Pancreas (tissue), 10 donors: ENCODE measurements around the gene SPTLC3. TPM values are rescaled to one million over a fixed set of nuclear protein-coding genes. Genes with fewer than 3 reads are reported as not detected.

ENCODE experiments used
- ATAC-seq, 4 donors: fragments of 200-7000 bp; cut with Tn5 transposase; one replicate each; pipeline versions ENCODE4 v1.8.0 to v1.9.1; 2020; ENCODE audit warnings: mild to moderate bottlenecking in 4 of 4, moderate library complexity in 4 of 4
- DNase-seq, 6 donors: peaks; one replicate each; pipeline ENCODE4 v3.0.0-alpha.2; 2020
- FAIRE-seq: peaks from 2 replicates; lab custom pipeline; 2012; peaks lifted over from hg19 to GRCh38; lab: Jason Lieb, UNC
- H3K27ac ChIP-seq, 4 donors: fragments of 200-600 bp; sonication (generic); 1 replicate in 3 of 4; 2 replicates in 1 of 4; pipeline versions ENCODE4 v1.5.0 to v1.8.0; 2020
- H3K27me3 ChIP-seq, 4 donors: fragments of 200-600 bp; one replicate each; pipeline ENCODE4 v1.8.0; 2021
- H3K36me3 ChIP-seq, 3 donors: fragments of 200-600 bp; sonication (generic) in 1 of 3; one replicate each; pipeline versions ENCODE4 v1.5.0 to v1.8.0; 2020 to 2021
- H3K4me1 ChIP-seq, 3 donors: fragments of 200-600 bp; one replicate each; pipeline ENCODE4 v1.8.0; 2021
- H3K4me3 ChIP-seq, 4 donors: fragments of 200-600 bp; sonication (generic) in 2 of 4; one replicate each; pipeline versions ENCODE4 v1.5.0 to v1.8.0; 2020 to 2021
- H3K9me3 ChIP-seq, 4 donors: fragments of 200-600 bp; one replicate each; pipeline ENCODE4 v1.8.0; 2021
- CTCF ChIP-seq, 4 donors: fragments of 200-600 bp; sonication (generic) in 3 of 4; IDR thresholded peaks; one replicate each; pipeline versions ENCODE4 v1.5.0 to v1.8.0; 2021; ENCODE audit warnings: antibody characterized with exemption in 4 of 4
- WGBS, 2 donors: extraction: QIAGEN DNeasy Blood & Tissue Kit; methylation state at CpG; one replicate each; pipeline ENCODE4 v1.1.7; 2013; 5-methylcytosine and 5-hydroxymethylcytosine counted together
- intact Hi-C, 3 donors: fragments of 100-400 bp; cut with DNase I; formaldehyde crosslinking; loops; one replicate each; pipeline versions ENCODE4 v1.11.1 to v1.14.2; 2022
- polyA plus RNA-seq, 2 donors: library from polyadenylated mRNA; stranded (reverse); fragments of 200-250 nt; gene quantifications; one replicate each; pipeline ENCODE4 v1.2.3, GENCODE V29; 2013
- total RNA-seq, 6 donors: library from RNA; stranded (reverse); fragmentation: NEBNext Ultra II Directional in 4 of 6; extraction: Animal tissue kit (Norgen Biotek cat#: 25700) in 4 of 6; gene quantifications; one replicate each; pipeline versions ENCODE4 v1.2.1 to v1.2.4, GENCODE V29; 2021 to 2023
- donor health status: healthy with polysubstance abuse.
- donor health status: DM: no; HTN: no; CAD: no; lungs with moderate emphysema.
- donor health status: DM: no; HTN: no; CAD: no.
- donor health status: control.
- donor health status: control.
- donor health status: Bipolar disorder and iron deficiency.
- donor health status: DM: yes; HTN: yes; CAD: no.
- donor health status: DM: no; HTN: no; CAD: no.
- donor health status: DM: no; HTN: no; CAD: no.
- donor health status: DM: yes; HTN: yes; CAD: no.

Gene SPTLC3
- total and polyA plus RNA-seq, 8 donors = 1.5 to 9.3 (median 4.4) TPM

GRCh38 chr20:13211956-13212618 lies 203.3 kb downstream of the SPTLC3 start:
- H3K4me1 ChIP-seq = no peaks in the 10 kb centered on the region
- FAIRE-seq (no peak), DNase-seq (no peak), ATAC-seq (no peak)
- no peaks in the 10 kb centered on the region for H3K36me3 ChIP-seq
- intact Hi-C loops = no loop called here
- peaks cover 0 to 4% (median 0%) of the 10 kb centered on the region in 4 donors for H3K27me3 ChIP-seq
- WGBS, 2 donors = 65 to 88% methylated on average over 4 of the region's 4 CpGs
- TF ChIP-seq CTCF (IDR thresholded peaks at IDR 0.05) = no peak
- H3K9me3 ChIP-seq = no peaks in the 10 kb centered on the region
- H3K4me3 ChIP-seq = no peak overlapping the region
- H3K27ac ChIP-seq = no peak overlapping the region

- intact Hi-C loops = no loop called here
- FAIRE-seq = no peak
- no peaks in the 10 kb centered on the region for H3K9me3 ChIP-seq
- no peak overlapping the region for H3K4me3 ChIP-seq
- H3K4me1 ChIP-seq = no peaks in the 10 kb centered on the region
- H3K36me3 ChIP-seq = no peaks in the 10 kb centered on the region
- 68 to 80% methylated on average over 5 of the region's 5 CpGs for WGBS, 2 donors
- DNase-seq = no peak
- peaks cover 0 to 4% (median 0%) of the 10 kb centered on the region in 4 donors for H3K27me3 ChIP-seq
- H3K27ac ChIP-seq = no peak overlapping the region
- ATAC-seq = no peak
- TF ChIP-seq CTCF (IDR thresholded peaks at IDR 0.05) = no peak
Measured at GRCh38 chr20:13212750-13213149, 204.0 kb downstream of the SPTLC3 start.

GRCh38 chr20:13213335-13213734 lies 204.6 kb downstream of the SPTLC3 start:
- 89 to 96% methylated on average over 1 of the region's 1 CpG for WGBS, 2 donors

GRCh38 chr20:13216533-13216932 lies 207.8 kb downstream of the SPTLC3 start:
- Histone ChIP-seq H3K4me1 (peaks cover 0 to 5% (median 4%) of the 10 kb centered on the region in 3 donors), H3K27ac (no peak overlapping the region), H3K27me3 (peaks cover 0 to 8% (median 2%) of the 10 kb centered on the region in 4 donors), H3K4me3 (no peak overlapping the region), H3K36me3 (no peaks in the 10 kb centered on the region), H3K9me3 (no peaks in the 10 kb centered on the region)
- WGBS, 2 donors = 53 to 55% methylated on average over 1 of the region's 1 CpG
- intact Hi-C loops = no loop called here
- DNase-seq = no peak
- FAIRE-seq = no peak
- no peak for ATAC-seq
- no peak for TF ChIP-seq CTCF (IDR thresholded peaks at IDR 0.05)

More at GRCh38 chr20:13213335-13213734, 204.6 kb downstream of the SPTLC3 start:
- DNase-seq (no peak), FAIRE-seq (no peak), ATAC-seq (no peak)
- no peak overlapping the region for H3K27ac ChIP-seq
- H3K9me3 ChIP-seq = no peaks in the 10 kb centered on the region
- no peak overlapping the region for H3K4me3 ChIP-seq
- intact Hi-C loops = no loop called here
- peaks cover 0 to 4% (median 0%) of the 10 kb centered on the region in 4 donors for H3K27me3 ChIP-seq
- TF ChIP-seq CTCF (IDR thresholded peaks at IDR 0.05) = no peak
- H3K4me1 ChIP-seq = no peaks in the 10 kb centered on the region
- H3K36me3 ChIP-seq = no peaks in the 10 kb centered on the region

Other genes starting within 250 kb of the SPTLC3 start
- 1 to 10 TPM; 1.2 to 5.6 (median 2.3) TPM for gene ISM1, start 212.3 kb downstream of the SPTLC3 start, total RNA-seq
- gene ISM1, start 212.3 kb downstream of the SPTLC3 start, polyA plus RNA-seq = 1 to 10 TPM in 1 of 2 donors, under 1 TPM in 1; 0.52 to 1.4 TPM